ENCODE measurements around the gene ERH.

ERH gene

GRCh38 chr14:69333791-69334337 lies 64.2 kb downstream of the ERH start:
- no peaks in the 10 kb centered on the region for H3K4me1 ChIP-seq (ENCODE audit: control insufficient read depth in 1 of 2, insufficient read depth in 1 of 2, low read depth in 1 of 2, low read length in 1 of 2)
- H3K27ac ChIP-seq: no peak overlapping the region
- no peak overlapping the region for H3K4me3 ChIP-seq (ENCODE audit: low read depth in 1 of 2, low read length in 1 of 2)
- no peaks in the 10 kb centered on the region for H3K9me3 ChIP-seq
- H3K27me3 ChIP-seq: peaks cover 10% of the 10 kb centered on the region
- H3K36me3 ChIP-seq: no peaks in the 10 kb centered on the region
- TF ChIP-seq CTCF (IDR thresholded peaks at IDR 0.05): no peak

GRCh38 chr14:69332782-69333395 lies 65.2 kb downstream of the ERH start:
- Histone ChIP-seq H3K4me3 (ENCODE audit: low read depth in 1 of 2, low read length in 1 of 2) (no peak overlapping the region), H3K4me1 (ENCODE audit: control insufficient read depth in 1 of 2, insufficient read depth in 1 of 2, low read depth in 1 of 2, low read length in 1 of 2) (no peaks in the 10 kb centered on the region), H3K9me3 (no peaks in the 10 kb centered on the region), H3K27me3 (peaks cover 10% of the 10 kb centered on the region), H3K36me3 (no peaks in the 10 kb centered on the region), H3K27ac (no peak overlapping the region)
- no peak for TF ChIP-seq CTCF (IDR thresholded peaks at IDR 0.05)

- no peaks in the 10 kb centered on the region for H3K4me1 ChIP-seq (ENCODE audit: control insufficient read depth in 1 of 2, insufficient read depth in 1 of 2, low read depth in 1 of 2, low read length in 1 of 2)
- no peaks in the 10 kb centered on the region for H3K36me3 ChIP-seq
- no peak for TF ChIP-seq CTCF (IDR thresholded peaks at IDR 0.05)
- peaks cover 10% of the 10 kb centered on the region for H3K27me3 ChIP-seq
- no peak overlapping the region for H3K27ac ChIP-seq
- no peaks in the 10 kb centered on the region for H3K9me3 ChIP-seq
- no peak overlapping the region for H3K4me3 ChIP-seq (ENCODE audit: low read depth in 1 of 2, low read length in 1 of 2)
These were observed 66.9 kb downstream of the ERH start for GRCh38 chr14:69331206-69331605.

Measured in neutrophil (primary cell).